ENCODE data around the gene FEZF1.
A peak's percentile ranks its signal among the peaks of the same experiment; 100 is the strongest.

FEZF1 gene

GRCh38 chr7:122303531-122304318 is 825 bp downstream of the FEZF1 start:
- in situ Hi-C loops (cut with HindIII; ENCODE audit: low sequenced_read_pairs) = no loop called here
- no peak for TF ChIP-seq CTCF (IDR thresholded peaks at IDR 0.05; ENCODE audit: low read depth, low read length)

DNA sequence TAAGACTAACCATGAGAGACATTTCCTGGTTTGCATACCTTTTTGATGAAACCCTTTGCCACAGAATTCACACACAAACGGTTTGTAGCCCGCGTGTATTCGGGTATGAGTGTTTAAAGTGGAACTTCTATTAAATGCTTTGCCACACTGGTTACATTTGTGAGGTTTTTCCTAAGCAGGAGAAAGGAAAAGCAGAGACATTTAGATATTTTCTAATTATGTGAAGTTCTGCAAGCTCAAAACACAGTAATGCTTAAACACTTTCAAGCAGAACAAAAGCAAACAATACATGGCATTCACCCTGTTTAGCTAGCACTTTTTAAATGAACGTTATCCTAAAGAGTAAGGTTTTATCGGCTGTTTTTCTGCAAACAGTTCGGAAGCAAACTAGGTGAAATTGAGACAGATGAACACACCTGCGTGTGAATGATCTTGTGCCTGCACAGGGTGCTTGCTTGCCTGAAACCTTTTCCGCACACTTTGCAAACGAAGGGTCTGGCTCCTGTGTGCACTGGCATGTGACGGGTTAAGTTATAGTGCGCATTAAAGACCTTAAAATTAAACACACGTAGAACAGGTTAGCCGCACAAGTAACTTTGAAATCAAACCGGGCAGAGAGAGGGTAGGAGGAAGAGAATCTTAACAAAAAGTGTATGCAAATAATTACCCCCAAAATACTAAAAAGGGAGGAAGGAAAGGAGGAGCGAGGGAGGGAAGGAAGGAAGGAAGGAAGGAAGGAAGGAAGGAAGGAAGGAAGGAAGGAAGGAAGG is 1.6 kb downstream of the FEZF1 start:
- no peak for DNase-seq (ENCODE audit: low read depth, low spot score)
- in situ Hi-C loops (cut with HindIII; ENCODE audit: low sequenced_read_pairs) = no loop called here
- no peak for TF ChIP-seq CTCF (IDR thresholded peaks at IDR 0.05; ENCODE audit: low read depth, low read length)
- H3K4me3 ChIP-seq (ENCODE audit: low read depth, low read length) = no peak overlapping the region

More at GRCh38 chr7:122303531-122304318, 825 bp downstream of the FEZF1 start:
- no peak for DNase-seq (ENCODE audit: low read depth, low spot score)
- H3K4me3 ChIP-seq (ENCODE audit: low read depth, low read length) = no peak overlapping the region

DNA sequence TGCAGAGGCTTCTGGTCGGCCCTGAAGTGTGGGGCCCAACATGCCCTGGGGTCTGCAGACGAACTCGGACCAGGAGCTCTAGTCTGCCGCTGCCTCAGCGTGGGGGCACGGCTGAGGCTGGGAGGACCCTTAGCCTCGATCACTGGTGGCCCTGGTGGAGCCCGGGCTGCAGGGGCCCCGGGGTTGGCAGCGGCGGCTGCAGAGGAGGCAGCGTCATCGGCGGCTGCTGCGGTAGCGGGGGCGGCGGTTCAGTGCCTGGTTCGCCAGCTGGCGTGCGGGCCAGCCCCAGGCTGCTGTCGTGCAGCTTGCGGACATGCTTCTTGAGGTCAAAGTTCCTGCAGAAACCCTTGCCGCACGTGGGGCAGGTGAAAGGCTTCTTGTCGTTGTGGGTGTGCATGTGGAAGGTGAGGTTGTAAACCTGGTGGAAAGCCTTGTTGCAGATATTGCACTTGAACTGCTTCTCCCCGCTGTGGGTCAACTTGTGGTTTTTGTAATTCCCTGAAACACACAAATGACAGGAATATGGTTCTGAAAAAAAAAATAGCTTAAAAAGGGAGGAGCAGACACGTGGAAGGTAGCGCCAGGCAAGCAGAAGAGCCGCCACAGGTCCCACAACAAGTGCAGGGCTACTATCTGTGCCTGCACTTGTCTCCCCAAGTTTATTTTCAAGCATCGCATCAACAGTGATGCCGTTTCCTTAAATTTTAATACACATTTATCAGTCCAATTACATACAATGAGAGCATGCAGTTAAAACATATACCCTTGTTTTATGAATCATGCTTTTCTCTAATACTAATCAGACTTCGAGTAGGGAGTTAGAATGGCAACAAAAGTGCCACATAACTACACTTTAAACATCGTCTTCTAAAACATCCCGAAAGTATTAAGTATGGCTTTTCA is 2.4 kb downstream of the FEZF1 start:
- in situ Hi-C loops (cut with HindIII; ENCODE audit: low sequenced_read_pairs) = no loop called here
- no peak for TF ChIP-seq CTCF (IDR thresholded peaks at IDR 0.05; ENCODE audit: low read depth, low read length)
- DNase-seq (ENCODE audit: low read depth, low spot score) = no peak
- H3K4me3 ChIP-seq (ENCODE audit: low read depth, low read length) = no peak overlapping the region

- no peak for TF ChIP-seq CTCF (IDR thresholded peaks at IDR 0.05; ENCODE audit: low read depth, low read length)
These were observed 3.4 kb downstream of the FEZF1 start for GRCh38 chr7:122300956-122301833.

DNA sequence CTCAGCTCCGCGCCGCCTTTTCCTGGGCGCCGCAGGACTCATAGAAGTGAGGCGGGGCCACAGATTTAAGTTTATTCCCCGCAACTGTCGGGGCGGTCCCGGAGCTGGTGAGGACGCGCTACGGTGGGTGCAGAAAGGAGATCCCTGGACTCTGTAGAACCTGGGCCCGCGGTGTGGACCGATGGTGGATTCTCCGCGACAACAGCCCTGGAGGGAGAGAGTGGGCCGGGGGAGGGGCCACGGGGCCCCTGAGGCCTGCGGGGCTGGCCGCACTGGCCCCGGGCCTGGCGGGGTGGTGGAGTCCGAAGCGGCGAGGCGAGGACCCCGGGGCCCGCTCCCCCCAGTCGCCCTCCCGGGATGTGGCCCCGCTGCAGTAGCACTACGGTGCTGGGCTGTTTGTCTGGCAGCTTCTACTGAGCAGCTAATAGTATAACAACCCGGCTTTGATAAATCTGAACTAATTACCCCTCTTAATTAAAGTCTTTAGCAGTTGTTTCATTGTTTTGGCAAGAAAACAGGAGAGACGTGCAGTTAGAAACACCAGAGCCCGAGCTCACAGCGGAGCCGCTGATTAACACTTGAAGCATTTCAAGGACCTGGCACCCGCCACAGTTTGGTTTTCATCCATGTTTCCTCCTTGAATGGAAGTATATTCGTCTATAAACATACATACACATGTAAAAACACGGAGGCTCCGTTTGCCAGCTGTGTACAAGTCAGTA is 4.2 kb downstream of the FEZF1 start:
- TF ChIP-seq CTCF (IDR thresholded peaks at IDR 0.05; ENCODE audit: low read depth, low read length) = no peak
- no peak overlapping the region for H3K4me3 ChIP-seq (ENCODE audit: low read depth, low read length)
- in situ Hi-C loops (cut with HindIII; ENCODE audit: low sequenced_read_pairs) = no loop called here
- DNase-seq (ENCODE audit: low read depth, low spot score) = peak; percentile 32

More at GRCh38 chr7:122300956-122301833, 3.4 kb downstream of the FEZF1 start:
- in situ Hi-C loops (cut with HindIII; ENCODE audit: low sequenced_read_pairs) = no loop called here
- H3K4me3 ChIP-seq (ENCODE audit: low read depth, low read length) = no peak overlapping the region
- no peak for DNase-seq (ENCODE audit: low read depth, low spot score)
